ENCODE measurements around the gene METTL4.
"Not testable (repeated sequence)": the region's sequence is repeated elsewhere in the genome, so short reads cannot be mapped to it uniquely, and the experiment has no call there.

The METTL4 gene

GRCh38 chr18:2554696-2555095 is 16.6 kb downstream of the METTL4 start:
- no peak for TF ChIP-seq JUND (IDR thresholded peaks at IDR 0.05; ENCODE audit: low read depth)
- DNase-seq (ENCODE audit: low read depth in 1 of 2, low spot score in 1 of 2), result no peak
- in situ Hi-C loops (cut with HindIII; ENCODE audit: low pct_unique_long_range_greater_than_20kb, low sequenced_read_pairs), result no loop called here

DNA sequence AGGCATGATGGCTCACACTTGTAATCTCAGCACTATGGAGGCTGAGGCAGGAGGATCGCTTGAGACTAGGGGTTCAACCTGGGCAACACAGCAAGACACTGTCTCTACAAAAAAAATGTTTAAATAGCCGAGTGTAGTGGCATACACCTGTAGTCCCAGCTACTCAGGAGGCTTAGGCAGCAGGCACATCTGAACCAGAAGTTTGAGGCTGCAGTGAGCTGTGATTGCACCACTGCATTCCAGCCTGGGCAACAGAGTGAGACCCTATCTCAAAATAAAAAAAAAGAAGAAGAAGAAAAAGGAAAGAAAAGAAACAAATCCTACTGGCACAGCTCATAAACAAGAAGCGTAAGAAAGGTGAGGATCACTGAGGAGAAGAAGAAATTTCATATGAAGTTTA is 19.9 kb downstream of the METTL4 start:
- DNase-seq (ENCODE audit: low read depth in 1 of 2, low spot score in 1 of 2), result no peak
- in situ Hi-C loops (cut with HindIII; ENCODE audit: low pct_unique_long_range_greater_than_20kb, low sequenced_read_pairs), result no loop called here
- no peak for TF ChIP-seq JUND (IDR thresholded peaks at IDR 0.05; ENCODE audit: low read depth)

GRCh38 chr18:2549462-2549861 is 21.8 kb downstream of the METTL4 start:
- no peak for DNase-seq (ENCODE audit: low read depth in 1 of 2, low spot score in 1 of 2)
- in situ Hi-C loops (cut with HindIII; ENCODE audit: low pct_unique_long_range_greater_than_20kb, low sequenced_read_pairs), result no loop called here
- no peak for TF ChIP-seq JUND (IDR thresholded peaks at IDR 0.05; ENCODE audit: low read depth)

- in situ Hi-C loops (cut with HindIII; ENCODE audit: low pct_unique_long_range_greater_than_20kb, low sequenced_read_pairs), result no loop called here
- no peak for TF ChIP-seq JUND (IDR thresholded peaks at IDR 0.05; ENCODE audit: low read depth)
Measured at GRCh38 chr18:2547477-2548087, 23.7 kb downstream of the METTL4 start.

GRCh38 chr18:2545155-2545554 is 26.1 kb downstream of the METTL4 start:
- DNase-seq (ENCODE audit: low read depth in 1 of 2, low spot score in 1 of 2), result no peak
- in situ Hi-C loops (cut with HindIII; ENCODE audit: low pct_unique_long_range_greater_than_20kb, low sequenced_read_pairs), result no loop called here

More at GRCh38 chr18:2547477-2548087, 23.7 kb downstream of the METTL4 start:
- peak in 1 of 2 experiments; percentile 51 for DNase-seq (ENCODE audit: low read depth in 1 of 2, low spot score in 1 of 2)

GRCh38 chr18:2541925-2542563 is 29.3 kb downstream of the METTL4 start:
- peak in 1 of 2 experiments; percentile 41 for DNase-seq (ENCODE audit: low read depth in 1 of 2, low spot score in 1 of 2)
- in situ Hi-C loops (cut with HindIII; ENCODE audit: low pct_unique_long_range_greater_than_20kb, low sequenced_read_pairs), result not testable (repeated sequence)

More at GRCh38 chr18:2545155-2545554, 26.1 kb downstream of the METTL4 start:
- no peak for TF ChIP-seq JUND (IDR thresholded peaks at IDR 0.05; ENCODE audit: low read depth)

GRCh38 chr18:2540575-2540974 is 30.7 kb downstream of the METTL4 start:
- in situ Hi-C loops (cut with HindIII; ENCODE audit: low pct_unique_long_range_greater_than_20kb, low sequenced_read_pairs), result no loop called here
- no peak for TF ChIP-seq JUND (IDR thresholded peaks at IDR 0.05; ENCODE audit: low read depth)

DNA sequence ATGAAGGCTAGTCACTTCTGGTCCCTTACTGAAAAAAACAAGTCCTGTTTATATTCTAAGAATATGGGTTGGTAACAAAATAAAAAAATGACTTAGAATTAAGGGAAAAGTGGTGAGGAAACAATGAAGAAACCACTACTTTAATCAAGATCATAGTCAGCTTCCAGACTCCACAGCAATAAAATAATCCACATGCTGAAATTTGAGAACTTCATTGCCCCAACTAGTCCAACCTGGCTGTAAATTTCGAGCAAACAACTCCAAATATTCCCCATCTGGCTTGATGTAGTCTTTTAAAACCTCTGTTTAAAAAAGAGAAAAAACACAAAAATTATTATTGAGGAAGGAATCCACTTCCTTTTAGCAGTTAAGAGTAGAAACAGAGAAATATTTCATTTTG is 32.5 kb downstream of the METTL4 start:
- TF ChIP-seq JUND (IDR thresholded peaks at IDR 0.05; ENCODE audit: low read depth), result no peak
- in situ Hi-C loops (cut with HindIII; ENCODE audit: low pct_unique_long_range_greater_than_20kb, low sequenced_read_pairs), result no loop called here
- no peak for DNase-seq (ENCODE audit: low read depth in 1 of 2, low spot score in 1 of 2)

More at GRCh38 chr18:2540575-2540974, 30.7 kb downstream of the METTL4 start:
- DNase-seq (ENCODE audit: low read depth in 1 of 2, low spot score in 1 of 2), result no peak

DNA sequence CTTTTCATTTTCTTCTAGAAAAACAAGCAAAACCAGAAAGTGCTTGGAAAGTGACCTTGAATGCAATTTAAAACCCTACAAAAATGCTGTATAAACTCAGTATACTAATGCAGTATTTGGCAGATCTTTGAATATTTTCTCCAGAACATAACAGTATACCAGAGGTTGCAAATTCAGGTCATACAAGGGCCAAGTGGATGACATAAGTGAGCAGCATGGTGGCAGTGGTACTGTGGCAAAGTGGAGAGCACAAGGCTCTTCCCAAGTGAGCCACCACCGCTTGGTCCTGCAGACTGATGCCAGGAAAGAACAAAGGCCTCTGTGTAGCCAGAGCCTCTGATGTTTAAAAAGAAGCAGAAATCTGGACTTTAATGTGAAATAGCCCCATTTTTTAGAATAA is 33.1 kb downstream of the METTL4 start:
- DNase-seq (ENCODE audit: low read depth in 1 of 2, low spot score in 1 of 2), result no peak
- in situ Hi-C loops (cut with HindIII; ENCODE audit: low pct_unique_long_range_greater_than_20kb, low sequenced_read_pairs), result no loop called here
- no peak for TF ChIP-seq JUND (IDR thresholded peaks at IDR 0.05; ENCODE audit: low read depth)

DNA sequence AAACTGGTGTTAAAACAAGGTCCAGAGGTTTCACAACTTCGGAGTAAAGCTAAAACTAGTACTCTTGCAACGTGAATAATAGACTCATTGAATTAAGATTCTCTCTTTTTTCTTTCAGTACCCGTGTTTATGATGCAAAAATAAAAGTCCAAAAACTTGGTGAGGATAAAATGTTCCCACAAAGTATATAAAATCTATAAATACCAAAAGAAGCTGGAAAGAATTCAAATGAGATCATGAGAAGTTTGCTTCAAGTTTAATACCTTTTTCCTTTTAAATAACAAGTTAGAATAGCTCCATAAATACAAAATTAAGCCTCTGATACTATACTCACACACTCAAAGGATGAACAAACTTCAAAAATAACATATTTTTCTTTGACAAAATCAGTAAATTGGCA is 34.0 kb downstream of the METTL4 start:
- DNase-seq (ENCODE audit: low read depth in 1 of 2, low spot score in 1 of 2), result no peak
- no peak for TF ChIP-seq JUND (IDR thresholded peaks at IDR 0.05; ENCODE audit: low read depth)
- in situ Hi-C loops (cut with HindIII; ENCODE audit: low pct_unique_long_range_greater_than_20kb, low sequenced_read_pairs), result no loop called here

GRCh38 chr18:2536493-2536892 is 34.8 kb downstream of the METTL4 start:
- DNase-seq (ENCODE audit: low read depth in 1 of 2, low spot score in 1 of 2), result peak in 1 of 2 experiments; percentile 47
- no peak for TF ChIP-seq JUND (IDR thresholded peaks at IDR 0.05; ENCODE audit: low read depth)
- in situ Hi-C loops (cut with HindIII; ENCODE audit: low pct_unique_long_range_greater_than_20kb, low sequenced_read_pairs), result no loop called here

- no peak for TF ChIP-seq JUND (IDR thresholded peaks at IDR 0.05; ENCODE audit: low read depth)
- DNase-seq (ENCODE audit: low read depth in 1 of 2, low spot score in 1 of 2), result no peak
- in situ Hi-C loops (cut with HindIII; ENCODE audit: low pct_unique_long_range_greater_than_20kb, low sequenced_read_pairs), result no loop called here
Measured at GRCh38 chr18:2536063-2536462, 35.2 kb downstream of the METTL4 start.

- in situ Hi-C loops (cut with HindIII; ENCODE audit: low pct_unique_long_range_greater_than_20kb, low sequenced_read_pairs), result no loop called here
- no peak for TF ChIP-seq JUND (IDR thresholded peaks at IDR 0.05; ENCODE audit: low read depth)
Measured at GRCh38 chr18:2535419-2535910, 35.8 kb downstream of the METTL4 start.

More at GRCh38 chr18:2535419-2535910, 35.8 kb downstream of the METTL4 start:
- no peak for DNase-seq (ENCODE audit: low read depth in 1 of 2, low spot score in 1 of 2)
